HUES64 (cell line): ENCODE results near the gene CAPRIN1.

ENCODE experiments used
- H3K27ac ChIP-seq: 2 replicates; pipeline ENCODE4 v1.7.0; 2013; ENCODE audit warnings: low read depth, low read length, inconsistent platforms
- H3K27me3 ChIP-seq: 2 replicates; pipeline ENCODE4 v1.6.1; 2013; ENCODE audit warnings: mild to moderate bottlenecking, low read length; ENCODE audit not compliant: insufficient read depth
- H3K36me3 ChIP-seq: 2 replicates; pipeline ENCODE4 v1.6.1; 2013; ENCODE audit warnings: mild to moderate bottlenecking, low read length; ENCODE audit not compliant: insufficient read depth
- H3K4me1 ChIP-seq: 2 replicates; pipeline ENCODE4 v1.6.1; 2013; ENCODE audit warnings: mild to moderate bottlenecking, low read length, moderate library complexity; ENCODE audit not compliant: insufficient read depth
- H3K4me3 ChIP-seq: 2 replicates; pipeline ENCODE4 v1.5.1; 2013; ENCODE audit warnings: mild to moderate bottlenecking, low read length, moderate library complexity
- H3K9ac ChIP-seq: 2 replicates; pipeline ENCODE4 v1.6.1; 2013; ENCODE audit warnings: mild to moderate bottlenecking, low read depth, low read length
- H3K9me3 ChIP-seq: 2 replicates; pipeline ENCODE4 v1.6.1; 2013; ENCODE audit warnings: low read depth, low read length; ENCODE audit not compliant: insufficient read depth
- WGBS: fragments of 150-250, 120-280 bp; methylation state at CpG from one replicate; pipeline ENCODE4 v1.1.7; 2013; ENCODE audit warnings: missing lambda C conversion rate; 5-methylcytosine and 5-hydroxymethylcytosine counted together

The CAPRIN1 gene

DNA sequence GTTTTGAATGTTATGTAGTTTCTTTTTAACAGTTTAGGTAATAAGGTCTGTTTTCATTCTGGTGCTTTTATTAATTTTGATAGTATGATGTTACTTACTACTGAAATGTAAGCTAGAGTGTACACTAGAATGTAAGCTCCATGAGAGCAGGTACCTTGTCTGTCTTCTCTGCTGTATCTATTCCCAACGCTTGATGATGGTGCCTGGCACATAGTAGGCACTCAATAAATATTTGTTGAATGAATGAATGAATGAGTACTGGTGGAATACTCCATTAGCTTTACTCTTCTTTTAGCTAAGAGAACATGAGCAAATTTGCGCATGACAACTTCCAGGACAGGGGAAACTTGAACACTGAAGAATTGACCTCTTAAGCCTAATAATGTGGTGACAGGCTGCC, 47.3 kb downstream of the CAPRIN1 start:
- Histone ChIP-seq H3K4me3 (no peak overlapping the region), H3K36me3 (peaks cover 83% of the 10 kb centered on the region), H3K27me3 (no peaks in the 10 kb centered on the region), H3K9ac (no peak overlapping the region), H3K9me3 (no peaks in the 10 kb centered on the region), H3K4me1 (no peaks in the 10 kb centered on the region), H3K27ac (no peak overlapping the region)
- 96% methylated on average over 2 of the region's 2 CpGs for WGBS

DNA sequence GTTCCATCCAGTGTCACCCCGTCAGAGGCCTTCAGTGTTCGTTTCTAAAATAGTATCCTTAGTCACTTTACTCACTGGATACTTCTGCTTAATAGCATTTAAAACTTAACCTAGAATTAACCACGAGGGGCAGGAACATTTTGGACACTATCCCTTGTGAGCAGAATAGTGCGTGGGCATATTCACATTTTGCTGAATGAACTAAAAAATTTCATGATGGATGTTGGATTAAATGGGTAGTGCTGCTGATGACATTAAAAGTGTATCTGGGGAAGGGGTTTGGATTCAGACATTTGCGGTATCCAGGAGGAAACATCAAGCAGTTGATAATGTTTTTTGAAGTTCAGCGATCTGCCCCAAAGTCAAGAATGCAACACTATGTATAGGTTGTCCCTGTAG, 53.1 kb downstream of the CAPRIN1 start:
- Histone ChIP-seq H3K4me3 (peak overlapping the region; percentile 72), H3K27ac (peak overlapping the region; percentile 95), H3K9me3 (no peaks in the 10 kb centered on the region), H3K4me1 (peaks cover 7% of the 10 kb centered on the region; the same call in 1 of the 2 replicates), H3K9ac (peak overlapping the region; percentile 91), H3K36me3 (peaks cover 46% of the 10 kb centered on the region), H3K27me3 (no peaks in the 10 kb centered on the region)
- WGBS, result 28% methylated on average over 6 of the region's 6 CpGs

DNA sequence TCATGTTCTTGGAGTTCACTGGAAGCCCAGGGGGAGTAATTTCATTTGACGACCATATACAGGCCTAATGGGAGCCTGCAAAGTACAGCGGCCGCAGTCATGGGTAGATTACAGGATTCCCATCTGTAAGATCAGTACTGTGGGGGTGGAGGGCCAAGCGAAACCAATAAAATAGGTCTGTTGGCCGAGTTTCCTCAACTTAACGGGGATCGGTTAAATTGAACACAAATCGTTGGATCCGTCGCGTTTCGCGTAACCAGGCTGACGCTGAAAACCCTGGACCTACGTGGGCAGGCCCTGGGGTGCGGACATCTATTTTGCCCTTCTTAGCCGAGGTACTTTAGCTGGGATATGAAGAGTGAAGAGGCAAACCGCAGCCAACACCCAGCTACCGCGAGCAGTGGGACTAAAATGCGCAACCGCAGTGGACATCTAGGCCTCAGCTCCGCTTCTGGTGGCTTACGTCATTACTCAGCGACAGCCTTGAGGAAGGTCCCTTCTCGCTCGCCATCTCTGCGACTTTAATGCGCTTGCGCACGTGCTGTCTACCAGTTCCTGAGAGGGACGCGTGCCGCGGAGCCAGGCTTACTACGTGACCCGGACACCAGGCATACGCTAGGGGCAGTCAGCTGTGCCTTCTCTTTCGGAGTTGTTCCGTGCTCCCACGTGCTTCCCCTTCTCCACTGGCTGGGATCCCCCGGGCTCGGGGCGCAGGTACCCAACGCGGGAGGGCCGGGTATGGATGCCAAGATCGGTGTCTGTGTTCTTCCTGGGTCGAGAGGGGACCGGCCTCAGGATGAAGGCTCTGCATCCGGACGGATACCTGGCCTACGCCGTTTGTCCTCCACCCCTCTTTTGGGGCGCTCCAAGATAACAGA, 53.8 kb downstream of the CAPRIN1 start, which contains the start of gene NAT10:
Gene NAT10, plus strand, starts transcription at position 551 of the 878 bp plus-strand sequence. CDS start 2,597 bp downstream, outside the sequence.
- under 1% methylated on average over 55 of the region's 55 CpGs for WGBS
- peaks cover 46% of the 10 kb centered on the region for H3K36me3 ChIP-seq

DNA sequence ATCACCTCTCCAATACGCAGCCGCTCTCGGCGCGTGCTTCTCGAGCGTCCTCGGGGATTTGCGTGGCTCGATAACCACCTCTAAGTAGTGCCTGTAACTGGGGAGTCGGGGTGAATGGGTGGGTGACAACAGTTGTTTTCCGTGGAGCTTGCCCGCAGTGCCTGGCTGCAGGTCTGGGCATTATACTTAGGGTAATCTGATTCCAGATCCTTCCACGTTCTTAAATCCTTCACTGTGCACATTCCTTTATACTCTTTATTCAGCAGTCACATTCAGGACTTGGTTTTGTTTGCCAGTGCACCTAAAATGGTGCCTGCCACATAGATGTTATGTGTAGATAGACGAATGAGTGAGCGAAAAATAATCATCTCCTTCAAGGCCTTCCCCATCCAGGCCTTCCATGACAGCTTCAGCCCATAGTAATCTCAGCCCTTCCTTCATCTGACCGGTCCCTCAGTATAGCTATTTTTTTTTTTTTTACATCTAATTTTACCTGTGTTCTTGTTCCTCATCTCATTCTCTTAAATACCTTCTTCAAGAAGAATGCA, 54.5 kb downstream of the CAPRIN1 start:
- peak overlapping the region; percentile 95 for H3K27ac ChIP-seq
- H3K27me3 ChIP-seq, result no peaks in the 10 kb centered on the region
- WGBS, result 4% methylated on average over 17 of the region's 17 CpGs
- peak overlapping the region; percentile 72 for H3K4me3 ChIP-seq
- H3K36me3 ChIP-seq, result peaks cover 46% of the 10 kb centered on the region
- H3K4me1 ChIP-seq, result peaks cover 7% of the 10 kb centered on the region; the same call in 1 of the 2 replicates
- peak overlapping the region; percentile 91 for H3K9ac ChIP-seq
- H3K9me3 ChIP-seq, result no peaks in the 10 kb centered on the region

More for the DNA sequence above, 53.8 kb downstream of the CAPRIN1 start, which contains the start of gene NAT10:
- Histone ChIP-seq H3K9me3 (no peaks in the 10 kb centered on the region), H3K27me3 (no peaks in the 10 kb centered on the region), H3K9ac (peak within 1 kb of the TSS; percentile 91), H3K27ac (peak within 1 kb of the TSS; percentile 95), H3K4me3 (peak within 1 kb of the TSS; percentile 72), H3K4me1 (peaks cover 7% of the 10 kb centered on the region; the same call in 1 of the 2 replicates)

DNA sequence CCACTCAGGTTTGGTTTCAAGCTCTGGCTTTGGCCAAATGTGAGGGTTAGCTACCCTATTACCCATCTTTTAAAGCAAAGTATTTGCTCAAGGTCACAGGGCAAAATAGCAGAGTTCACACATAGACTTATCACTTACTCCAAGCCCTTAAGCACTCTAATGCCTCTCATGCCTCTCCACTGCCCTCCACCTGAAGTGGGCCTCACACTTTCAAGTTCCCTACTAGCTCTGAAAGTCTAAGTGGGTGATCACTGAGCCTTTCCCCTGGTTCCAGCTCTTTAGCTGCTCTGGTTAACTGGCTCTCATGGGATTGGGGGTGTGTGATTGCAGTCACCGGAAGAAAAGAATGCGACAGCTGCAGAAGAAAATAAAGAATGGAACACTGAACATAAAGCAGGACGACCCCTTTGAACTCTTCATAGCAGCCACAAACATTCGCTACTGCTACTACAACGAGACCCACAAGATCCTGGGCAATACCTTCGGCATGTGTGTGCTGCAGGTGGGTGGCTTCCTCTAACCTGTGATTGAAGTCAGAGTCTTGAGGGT, 60.3 kb downstream of the CAPRIN1 start:
- 94% methylated on average over 6 of the region's 6 CpGs for WGBS
- peaks cover 90% of the 10 kb centered on the region for H3K36me3 ChIP-seq
- no peak overlapping the region for H3K27ac ChIP-seq

DNA sequence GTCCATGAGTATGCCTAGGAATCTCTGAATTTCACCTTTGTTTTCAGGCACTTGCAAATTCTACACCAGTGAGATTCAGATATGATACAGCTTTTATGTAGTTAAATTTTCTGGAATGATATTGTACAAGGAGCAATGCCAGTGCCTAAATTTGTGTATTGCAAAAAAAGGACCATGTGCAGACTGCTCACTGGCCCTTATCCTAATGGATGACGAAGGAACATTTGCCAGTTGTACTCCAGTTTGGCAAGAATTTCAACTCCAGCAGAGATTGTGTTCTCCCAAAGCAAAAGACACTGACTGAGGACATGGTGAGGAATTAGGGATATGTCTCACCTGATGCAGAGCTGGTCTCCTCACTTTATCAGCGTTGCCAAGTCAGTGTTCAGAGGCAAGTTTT, 62.5 kb downstream of the CAPRIN1 start:
- no peak overlapping the region for H3K4me3 ChIP-seq
- no peak overlapping the region for H3K9ac ChIP-seq
- WGBS, result 95% methylated on average over 2 of the region's 2 CpGs
- no peaks in the 10 kb centered on the region for H3K9me3 ChIP-seq
- H3K4me1 ChIP-seq, result no peaks in the 10 kb centered on the region
- H3K27me3 ChIP-seq, result no peaks in the 10 kb centered on the region
- peaks cover 98% of the 10 kb centered on the region for H3K36me3 ChIP-seq
- H3K27ac ChIP-seq, result no peak overlapping the region

More for the DNA sequence above, 60.3 kb downstream of the CAPRIN1 start:
- Histone ChIP-seq H3K4me1 (0 out of 2 replicates have a peak, but pooled peaks cover under 1% of the 10 kb centered on the region), H3K4me3 (no peak overlapping the region), H3K27me3 (no peaks in the 10 kb centered on the region), H3K9me3 (no peaks in the 10 kb centered on the region), H3K9ac (no peak overlapping the region)

DNA sequence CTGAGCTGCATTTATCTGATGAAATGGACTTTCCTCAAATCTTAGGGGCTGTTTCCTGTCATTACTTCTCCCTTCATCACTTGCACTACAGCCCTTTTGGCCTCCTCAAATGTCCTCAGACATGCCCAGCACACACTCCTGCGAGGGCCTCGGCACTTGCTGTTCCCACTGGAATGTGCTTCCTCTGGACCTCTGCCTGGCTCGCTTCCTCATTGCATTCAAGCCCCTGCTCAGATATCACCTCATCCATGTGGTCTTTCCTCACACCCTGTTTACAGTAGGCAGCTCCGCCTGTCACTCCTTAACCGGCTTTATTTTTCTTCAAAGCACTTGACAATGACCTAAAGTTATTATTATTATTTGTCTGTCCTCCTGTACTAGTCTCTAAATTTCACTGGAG, 62.9 kb downstream of the CAPRIN1 start:
- Histone ChIP-seq H3K27ac (no peak overlapping the region), H3K9ac (no peak overlapping the region), H3K27me3 (no peaks in the 10 kb centered on the region), H3K4me1 (no peaks in the 10 kb centered on the region), H3K36me3 (peaks cover 98% of the 10 kb centered on the region), H3K9me3 (no peaks in the 10 kb centered on the region), H3K4me3 (no peak overlapping the region)
- 97% methylated on average over 5 of the region's 5 CpGs for WGBS

DNA sequence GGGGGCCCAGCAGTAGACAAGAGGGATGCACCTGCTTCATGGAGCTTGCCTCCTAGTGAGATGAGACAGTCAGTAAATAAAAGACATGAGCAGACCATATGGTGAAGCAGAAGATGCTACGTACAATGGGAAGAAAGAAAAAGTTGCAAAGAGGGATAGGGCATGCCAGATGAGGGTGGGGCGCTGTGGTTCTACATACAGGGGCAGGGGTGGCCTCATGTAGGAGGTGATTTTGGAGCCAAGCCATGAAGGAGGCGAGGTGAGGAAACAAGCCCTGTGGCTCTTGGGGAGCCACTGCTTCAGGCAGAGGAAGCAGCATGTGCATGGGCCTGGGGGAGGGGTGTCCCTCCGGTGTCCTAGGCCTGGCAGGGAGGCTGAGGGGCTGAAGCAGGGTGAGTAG, 69.1 kb downstream of the CAPRIN1 start:
- Histone ChIP-seq H3K4me3 (no peak overlapping the region), H3K9ac (no peak overlapping the region), H3K27me3 (no peaks in the 10 kb centered on the region), H3K36me3 (peaks cover 92% of the 10 kb centered on the region), H3K27ac (no peak overlapping the region), H3K9me3 (no peaks in the 10 kb centered on the region), H3K4me1 (no peaks in the 10 kb centered on the region)
- 95% methylated on average over 4 of the region's 4 CpGs for WGBS

DNA sequence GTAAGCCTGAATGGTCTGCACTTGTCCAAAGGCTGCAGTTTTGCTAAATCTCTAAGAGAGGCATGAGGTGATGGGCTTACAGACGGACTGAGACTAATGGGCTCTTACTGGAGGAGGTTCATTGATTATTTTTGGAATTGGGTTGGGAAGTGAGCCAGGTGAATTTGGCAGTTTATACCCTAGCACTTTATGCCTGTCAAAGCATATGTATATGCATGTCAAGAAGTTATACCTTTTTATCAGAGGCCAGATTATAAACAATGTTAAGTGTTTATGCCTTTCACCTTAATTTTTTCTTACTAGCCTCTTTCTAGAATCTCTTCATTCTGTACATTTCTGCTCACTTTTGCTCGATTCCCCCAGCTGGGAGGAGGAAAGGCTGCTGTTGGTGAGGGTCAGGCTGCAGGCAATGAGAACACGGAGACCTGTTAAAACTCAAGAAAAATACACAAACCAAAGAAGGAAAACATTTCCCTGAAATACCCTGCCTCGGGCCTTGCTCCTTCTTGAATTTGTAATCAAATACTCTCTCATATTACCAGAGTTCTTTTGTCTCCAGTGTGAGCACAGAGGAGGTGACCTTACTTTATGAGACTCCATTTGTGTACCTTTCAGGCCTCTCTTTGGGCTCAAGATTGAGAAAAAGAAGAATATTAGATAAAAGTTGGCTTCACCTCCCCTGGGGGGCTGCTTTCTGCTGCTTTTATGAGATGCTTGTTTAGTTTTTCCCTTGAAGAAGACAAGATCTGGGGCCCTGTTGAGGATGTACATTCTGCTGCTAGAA, 73.5 kb downstream of the CAPRIN1 start:
- Histone ChIP-seq H3K4me3 (no peak overlapping the region), H3K4me1 (no peaks in the 10 kb centered on the region), H3K27ac (no peak overlapping the region), H3K9ac (no peak overlapping the region), H3K9me3 (peaks cover 6% of the 10 kb centered on the region; the same call in 1 of the 2 replicates), H3K27me3 (no peaks in the 10 kb centered on the region), H3K36me3 (peaks cover 91% of the 10 kb centered on the region)
- 96% methylated on average over 3 of the region's 4 CpGs for WGBS

DNA sequence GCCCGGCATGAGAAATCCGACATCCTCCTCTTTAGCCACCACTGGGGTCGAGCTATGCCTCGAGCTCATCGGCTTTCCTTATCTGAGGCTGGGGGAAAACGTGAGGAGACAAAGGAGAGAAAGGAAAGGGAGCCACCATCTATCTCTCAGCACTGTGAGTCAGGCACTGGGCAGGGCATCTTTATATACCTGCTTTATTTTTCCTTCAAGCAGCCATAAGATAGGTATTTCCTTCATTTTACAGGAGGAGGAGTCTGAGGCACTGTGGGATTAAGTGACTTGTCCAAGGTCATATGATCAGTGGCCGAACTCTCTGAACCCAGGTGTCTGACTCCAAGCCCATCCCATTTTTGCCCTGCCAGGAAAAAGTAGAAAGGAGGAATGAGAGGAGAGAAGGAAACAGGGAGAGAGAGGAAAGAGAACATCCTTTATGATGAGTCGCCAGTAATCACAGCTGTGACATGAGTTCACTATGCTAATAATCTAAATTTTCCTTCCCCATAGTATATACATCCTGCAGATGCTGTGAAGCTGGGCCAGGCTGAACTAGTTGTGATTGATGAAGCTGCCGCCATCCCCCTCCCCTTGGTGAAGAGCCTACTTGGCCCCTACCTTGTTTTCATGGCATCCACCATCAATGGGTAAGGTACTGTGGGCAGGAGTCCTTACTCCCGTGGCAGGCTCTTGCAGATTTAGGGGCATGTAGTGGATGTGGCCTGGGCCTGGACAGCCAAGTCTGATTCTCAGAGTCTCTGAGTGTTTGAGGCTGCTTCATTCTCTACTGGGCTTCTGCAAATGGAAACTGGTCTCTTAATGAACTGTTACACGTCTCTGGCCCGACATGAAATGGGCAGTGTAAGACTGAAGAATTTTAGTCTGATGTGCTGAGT, 75.7 kb downstream of the CAPRIN1 start:
- Histone ChIP-seq H3K36me3 (peaks cover 94% of the 10 kb centered on the region), H3K27ac (no peak overlapping the region), H3K27me3 (no peaks in the 10 kb centered on the region), H3K4me1 (no peaks in the 10 kb centered on the region), H3K9ac (no peak overlapping the region), H3K4me3 (no peak overlapping the region), H3K9me3 (peaks cover 6% of the 10 kb centered on the region; the same call in 1 of the 2 replicates)
- 93% methylated on average over 12 of the region's 12 CpGs for WGBS
